Esophagus mucosa (tissue), 1 donor: ENCODE measurements around the gene SLC6A8. TPM values are rescaled to one million over a fixed set of nuclear protein-coding genes. Genes with fewer than 3 reads are reported as not detected.
A peak's percentile ranks its signal among the peaks of the same experiment; 100 is the strongest.
"Not testable (repeated sequence)": the region's sequence is repeated elsewhere in the genome, so short reads cannot be mapped to it uniquely, and the experiment has no call there.

Source experiments
- ATAC-seq: fragments of 200-7000 bp; cut with Tn5 transposase; one replicate; pipeline ENCODE4 v1.9.1; 2020
- total RNA-seq: library from RNA; stranded (reverse); gene quantifications from one replicate; pipeline ENCODE4 v1.2.4, GENCODE V29; 2023
- donor health status: DM: yes; HTN: yes; CAD: no.

SLC6A8 gene
- total RNA-seq, 1 donor from 2014 or later, result 62.0 TPM

- peak; percentile 49 for ATAC-seq
These were observed 5.7 kb downstream of the SLC6A8 start for GRCh38 chrX:153693216-153694086.

GRCh38 chrX:153694256-153694655 lies 6.5 kb downstream of the SLC6A8 start:
- ATAC-seq, result not testable (repeated sequence)

DNA sequence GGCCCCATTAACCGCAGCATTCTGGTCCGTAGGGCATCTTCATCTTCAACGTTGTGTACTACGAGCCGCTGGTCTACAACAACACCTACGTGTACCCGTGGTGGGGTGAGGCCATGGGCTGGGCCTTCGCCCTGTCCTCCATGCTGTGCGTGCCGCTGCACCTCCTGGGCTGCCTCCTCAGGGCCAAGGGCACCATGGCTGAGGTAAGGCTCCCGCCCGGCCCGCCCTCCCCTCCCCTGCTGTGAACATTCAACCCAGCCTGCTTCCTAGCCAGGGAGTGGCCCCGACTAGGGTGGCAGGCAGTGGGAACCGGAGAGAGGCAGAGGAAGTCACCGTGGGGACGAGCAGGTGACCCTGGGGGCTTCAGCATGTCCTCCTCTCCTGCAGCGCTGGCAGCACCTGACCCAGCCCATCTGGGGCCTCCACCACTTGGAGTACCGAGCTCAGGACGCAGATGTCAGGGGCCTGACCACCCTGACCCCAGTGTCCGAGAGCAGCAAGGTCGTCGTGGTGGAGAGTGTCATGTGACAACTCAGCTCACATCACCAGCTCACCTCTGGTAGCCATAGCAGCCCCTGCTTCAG lies 7.1 kb downstream of the SLC6A8 start:
- peak; percentile 1 for ATAC-seq

GRCh38 chrX:153696100-153696499 lies 8.4 kb downstream of the SLC6A8 start:
- ATAC-seq, result no peak

GRCh38 chrX:153696538-153696937 lies 8.8 kb downstream of the SLC6A8 start:
- ATAC-seq, result not testable (repeated sequence)

DNA sequence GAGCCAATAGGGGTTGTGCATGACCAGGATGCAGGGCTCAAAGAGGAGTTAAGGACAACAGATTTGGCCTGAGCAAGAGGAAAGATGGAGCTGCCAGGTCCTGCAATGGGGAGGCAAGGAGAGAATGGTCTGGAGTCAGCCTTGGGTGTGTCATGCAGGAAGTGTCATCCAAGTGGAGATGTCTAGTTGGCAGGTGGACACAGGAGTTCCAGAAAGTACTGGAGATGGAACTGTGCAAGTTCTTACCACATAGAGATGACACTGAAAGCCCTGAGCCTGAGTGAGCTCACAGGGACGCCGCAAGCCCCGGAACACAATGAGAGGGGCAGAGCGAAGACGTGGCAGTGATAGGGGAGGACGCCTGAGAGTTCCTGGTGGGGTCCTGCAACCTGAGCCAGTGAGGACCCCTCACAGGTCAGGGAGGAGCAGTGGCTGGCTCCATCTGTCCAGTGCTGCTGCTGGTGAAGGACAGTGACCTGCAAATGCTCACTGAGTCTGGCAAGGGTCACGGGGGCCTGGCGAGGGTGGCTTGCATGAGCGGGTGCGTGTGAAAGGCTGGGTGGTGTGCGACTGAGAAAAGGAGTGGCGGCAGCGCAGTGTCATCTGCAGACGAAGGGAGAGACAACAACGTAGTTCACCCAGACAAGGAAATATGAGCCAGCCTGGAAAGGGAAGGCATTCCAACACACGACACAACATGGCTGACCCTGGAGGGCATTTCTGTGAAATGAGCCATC lies 9.4 kb downstream of the SLC6A8 start:
- ATAC-seq, result peak; percentile 10

GRCh38 chrX:153697924-153698865 lies 10.5 kb downstream of the SLC6A8 start:
- no peak for ATAC-seq

- ATAC-seq, result not testable (repeated sequence)
These were observed 11.6 kb downstream of the SLC6A8 start for GRCh38 chrX:153699210-153699783.

DNA sequence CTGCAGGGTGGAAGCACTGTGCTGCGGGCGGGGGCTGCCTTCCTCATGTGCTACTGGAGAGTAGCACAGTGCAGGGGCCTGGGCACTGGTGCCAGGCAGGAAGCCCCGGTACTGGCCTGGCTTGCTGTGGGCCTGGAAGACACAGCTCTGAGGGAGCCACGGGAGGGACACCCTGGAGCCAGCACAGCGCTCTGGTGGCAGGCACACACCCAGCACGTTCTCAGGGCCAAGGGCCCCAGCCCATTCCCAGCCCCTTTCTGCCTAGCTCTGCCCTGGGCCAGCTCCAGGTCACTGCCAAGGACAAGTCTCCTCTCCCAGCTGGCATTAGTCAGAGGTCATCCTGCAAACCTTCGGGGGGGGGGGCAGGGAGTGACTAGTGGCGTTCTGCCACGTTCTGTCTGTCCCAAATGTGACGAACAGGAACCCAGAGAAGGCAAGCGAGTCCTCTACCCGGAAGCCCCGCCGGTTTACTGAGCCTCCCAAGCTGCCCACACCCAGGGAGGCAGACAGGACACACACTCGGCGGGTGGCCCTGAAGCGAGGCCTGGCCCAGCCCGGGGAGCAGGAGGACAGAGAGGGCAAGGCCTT lies 12.2 kb downstream of the SLC6A8 start:
- peak; percentile 53 for ATAC-seq

- no peak for ATAC-seq
These were observed 12.7 kb downstream of the SLC6A8 start for GRCh38 chrX:153700376-153700945.

GRCh38 chrX:153700967-153701366 lies 13.2 kb downstream of the SLC6A8 start:
- ATAC-seq, result no peak

DNA sequence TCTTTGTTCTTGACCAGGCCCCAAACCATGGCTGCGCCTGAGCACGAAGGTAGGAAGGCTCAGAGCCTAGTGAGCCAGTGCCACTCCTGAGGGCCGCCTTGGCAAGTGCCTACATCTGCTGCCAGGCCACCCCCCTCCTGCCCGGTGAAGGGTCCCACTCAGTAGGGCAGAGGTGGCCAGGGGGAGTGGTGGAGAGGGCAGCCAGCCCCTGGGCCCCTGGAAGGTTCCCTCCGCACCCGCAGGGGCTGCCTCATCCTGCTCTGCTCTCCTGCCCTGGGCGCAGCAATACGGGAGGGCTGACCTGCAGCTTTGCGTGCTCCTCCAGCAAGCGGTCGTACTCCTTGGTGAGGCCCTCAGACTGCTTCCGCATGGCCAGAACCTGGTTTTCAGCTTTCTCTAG lies 14.0 kb downstream of the SLC6A8 start:
- ATAC-seq, result no peak

DNA sequence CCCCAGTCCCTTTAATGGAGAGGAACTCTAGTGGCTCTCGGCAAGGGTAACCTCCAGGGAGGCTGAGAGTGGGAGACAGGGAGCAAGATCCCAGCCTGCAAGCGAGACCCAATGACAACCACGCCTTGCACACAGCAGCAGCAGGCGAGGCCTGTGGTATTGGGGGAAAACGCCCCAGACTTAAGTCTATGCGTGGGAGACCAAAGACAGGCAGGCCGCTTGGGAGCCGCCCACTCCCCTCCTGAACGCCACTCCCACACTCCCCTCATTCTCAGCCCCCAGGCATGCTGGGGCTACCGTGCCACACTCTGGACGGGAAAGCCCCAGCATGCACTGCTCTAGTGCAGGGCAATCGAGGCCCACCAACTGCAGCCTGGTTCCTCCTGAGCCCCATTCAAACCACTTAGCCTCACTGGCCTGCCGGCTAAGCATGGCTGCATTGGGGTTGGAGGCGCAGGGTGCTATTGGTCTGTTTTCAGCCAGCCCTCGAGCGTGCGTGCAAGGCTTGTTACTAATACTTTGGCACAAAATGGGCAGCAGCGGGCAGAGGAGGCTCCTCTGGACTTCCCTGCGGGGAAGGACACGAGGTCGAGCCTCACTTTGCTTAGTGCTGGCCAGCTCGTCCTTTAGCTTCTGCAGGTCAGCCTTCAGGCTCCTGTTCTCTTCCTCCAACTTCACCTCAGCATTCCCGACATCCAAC lies 14.8 kb downstream of the SLC6A8 start:
- ATAC-seq, result no peak

GRCh38 chrX:153703036-153703370 lies 15.3 kb downstream of the SLC6A8 start:
- ATAC-seq, result peak; percentile 43

DNA sequence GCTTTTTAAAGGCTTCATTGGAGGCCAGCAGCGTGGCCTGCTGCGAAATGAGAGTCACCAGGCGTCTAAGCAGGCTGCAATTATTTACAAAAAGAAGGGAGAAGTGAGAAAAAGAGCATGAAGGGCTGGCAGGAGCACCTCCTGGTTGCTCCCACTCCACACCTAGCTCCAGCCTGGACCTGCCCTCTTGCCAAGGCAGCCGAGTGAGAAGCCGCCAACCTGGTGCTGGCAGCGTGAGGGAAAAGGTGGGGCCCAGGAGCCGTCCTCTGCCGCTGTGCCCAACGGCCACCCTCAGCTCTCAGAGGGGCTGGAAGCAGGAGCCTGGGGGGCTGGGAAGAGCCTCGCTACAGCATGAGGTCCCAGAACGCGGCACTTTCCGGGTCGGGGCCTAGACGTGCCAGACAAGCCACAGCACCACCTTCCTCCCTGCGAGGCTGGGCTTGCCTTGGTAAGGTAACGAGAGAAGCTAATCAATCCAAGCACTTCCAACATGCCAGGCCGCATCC lies 16.3 kb downstream of the SLC6A8 start:
- ATAC-seq, result peak; percentile 26

- not testable (repeated sequence) for ATAC-seq
These were observed 17.1 kb downstream of the SLC6A8 start for GRCh38 chrX:153704631-153705402.

DNA sequence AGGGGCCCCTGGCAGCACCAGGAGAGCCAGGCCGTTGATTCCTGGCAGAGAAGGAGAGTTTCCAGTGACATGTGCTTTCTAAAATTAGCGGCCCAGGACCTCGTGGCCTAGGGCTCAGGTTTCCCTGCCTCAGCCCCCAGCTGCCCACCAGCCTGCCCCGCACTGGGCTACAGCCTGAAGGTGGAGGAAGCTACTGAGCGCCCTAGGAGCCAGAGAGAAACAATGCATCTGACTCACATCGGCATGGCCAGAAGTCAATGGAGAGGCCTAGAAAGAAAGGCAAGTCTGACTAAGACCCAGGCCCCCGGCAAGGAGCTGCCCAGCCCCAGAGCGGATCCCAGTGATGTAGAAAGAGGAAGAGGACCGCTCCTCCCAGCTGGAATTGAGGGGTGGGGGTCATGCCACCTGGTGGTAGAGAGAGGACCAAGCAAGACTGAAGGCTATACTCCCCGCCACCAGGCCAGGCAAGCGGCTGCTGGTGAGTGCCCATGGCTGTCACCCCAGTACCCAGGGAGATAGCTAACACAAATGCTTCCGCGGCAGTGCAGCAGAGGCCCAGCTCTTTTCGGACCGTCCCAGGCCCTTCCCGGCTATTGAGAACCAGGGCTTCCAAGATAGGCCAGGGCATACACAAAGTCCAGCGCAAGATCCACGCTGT lies 17.8 kb downstream of the SLC6A8 start:
- peak; percentile 3 for ATAC-seq

DNA sequence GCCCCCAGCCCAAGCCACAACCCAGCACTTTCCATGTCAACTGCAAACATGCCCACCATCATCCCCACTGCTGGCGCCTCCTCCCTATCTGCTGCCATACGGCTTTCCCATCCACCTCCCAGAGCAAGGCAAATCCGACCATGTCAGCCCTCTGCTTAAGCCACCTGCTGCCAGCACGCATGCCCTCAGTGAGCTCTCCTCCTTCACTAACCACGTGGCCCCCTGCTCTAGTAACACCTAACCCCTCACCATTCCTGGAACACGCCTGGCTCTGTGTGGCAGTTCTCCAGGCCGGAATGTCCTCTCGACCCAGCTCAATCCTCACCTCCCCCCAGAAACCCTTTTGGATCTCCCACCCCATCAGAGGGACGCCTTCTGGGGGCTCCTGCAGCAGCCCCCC lies 19.1 kb downstream of the SLC6A8 start:
- no peak for ATAC-seq

- no peak for ATAC-seq
These were observed 19.7 kb downstream of the SLC6A8 start for GRCh38 chrX:153707406-153707805.
